ENCODE data around the gene IL36G.

DNA sequence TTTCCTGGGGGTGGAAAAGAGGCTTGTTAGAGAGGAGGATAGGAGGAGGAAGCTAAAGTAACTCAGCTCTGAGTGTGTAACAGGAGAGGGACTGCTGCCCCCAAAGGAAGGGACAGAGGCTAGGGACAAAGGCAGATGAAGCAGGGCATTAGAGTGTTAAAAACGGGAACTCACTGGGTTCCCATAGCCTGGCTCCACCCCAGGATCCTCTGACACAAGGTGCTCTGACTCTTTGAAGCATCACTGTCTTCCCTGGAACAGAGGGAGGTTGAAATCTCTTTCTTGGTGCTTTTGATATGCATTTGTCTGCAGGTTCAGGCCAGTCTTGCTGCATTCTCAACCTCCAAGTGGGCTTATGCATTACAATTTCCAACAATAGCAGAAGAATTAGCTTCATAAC lies 50.3 kb downstream of the IL36G start:
- no peak for TF ChIP-seq EZH2phosphoT487 (IDR thresholded peaks at IDR 0.05; ENCODE audit: borderline replicate concordance, low read depth, low read length)
- TF ChIP-seq, protein P1, sequence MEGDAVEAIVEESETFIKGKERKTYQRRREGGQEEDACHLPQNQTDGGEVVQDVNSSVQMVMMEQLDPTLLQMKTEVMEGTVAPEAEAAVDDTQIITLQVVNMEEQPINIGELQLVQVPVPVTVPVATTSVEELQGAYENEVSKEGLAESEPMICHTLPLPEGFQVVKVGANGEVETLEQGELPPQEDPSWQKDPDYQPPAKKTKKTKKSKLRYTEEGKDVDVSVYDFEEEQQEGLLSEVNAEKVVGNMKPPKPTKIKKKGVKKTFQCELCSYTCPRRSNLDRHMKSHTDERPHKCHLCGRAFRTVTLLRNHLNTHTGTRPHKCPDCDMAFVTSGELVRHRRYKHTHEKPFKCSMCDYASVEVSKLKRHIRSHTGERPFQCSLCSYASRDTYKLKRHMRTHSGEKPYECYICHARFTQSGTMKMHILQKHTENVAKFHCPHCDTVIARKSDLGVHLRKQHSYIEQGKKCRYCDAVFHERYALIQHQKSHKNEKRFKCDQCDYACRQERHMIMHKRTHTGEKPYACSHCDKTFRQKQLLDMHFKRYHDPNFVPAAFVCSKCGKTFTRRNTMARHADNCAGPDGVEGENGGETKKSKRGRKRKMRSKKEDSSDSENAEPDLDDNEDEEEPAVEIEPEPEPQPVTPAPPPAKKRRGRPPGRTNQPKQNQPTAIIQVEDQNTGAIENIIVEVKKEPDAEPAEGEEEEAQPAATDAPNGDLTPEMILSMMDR (conservative IDR thresholded peaks at IDR 0.05; ENCODE audit: low read length), result no peak
